HG02973 (cell line): Measurements from ENCODE around the gene MAFG.
"Not testable (repeated sequence)": the region's sequence is repeated elsewhere in the genome, so short reads cannot be mapped to it uniquely, and the experiment has no call there.

Experiments
- ATAC-seq: cut with Tn5 transposase; IDR thresholded peaks from one replicate; pipeline ENCODE4 v1.9.1; 2021; ENCODE audit warnings: moderate library complexity; ENCODE audit not compliant: unreplicated experiment

The MAFG gene

GRCh38 chr17:81958633-81959342 lies 31.3 kb upstream of the MAFG start:
- ATAC-seq, result no peak

- ATAC-seq, result no peak
Observed at GRCh38 chr17:81957691-81958432, 30.3 kb upstream of the MAFG start.

DNA sequence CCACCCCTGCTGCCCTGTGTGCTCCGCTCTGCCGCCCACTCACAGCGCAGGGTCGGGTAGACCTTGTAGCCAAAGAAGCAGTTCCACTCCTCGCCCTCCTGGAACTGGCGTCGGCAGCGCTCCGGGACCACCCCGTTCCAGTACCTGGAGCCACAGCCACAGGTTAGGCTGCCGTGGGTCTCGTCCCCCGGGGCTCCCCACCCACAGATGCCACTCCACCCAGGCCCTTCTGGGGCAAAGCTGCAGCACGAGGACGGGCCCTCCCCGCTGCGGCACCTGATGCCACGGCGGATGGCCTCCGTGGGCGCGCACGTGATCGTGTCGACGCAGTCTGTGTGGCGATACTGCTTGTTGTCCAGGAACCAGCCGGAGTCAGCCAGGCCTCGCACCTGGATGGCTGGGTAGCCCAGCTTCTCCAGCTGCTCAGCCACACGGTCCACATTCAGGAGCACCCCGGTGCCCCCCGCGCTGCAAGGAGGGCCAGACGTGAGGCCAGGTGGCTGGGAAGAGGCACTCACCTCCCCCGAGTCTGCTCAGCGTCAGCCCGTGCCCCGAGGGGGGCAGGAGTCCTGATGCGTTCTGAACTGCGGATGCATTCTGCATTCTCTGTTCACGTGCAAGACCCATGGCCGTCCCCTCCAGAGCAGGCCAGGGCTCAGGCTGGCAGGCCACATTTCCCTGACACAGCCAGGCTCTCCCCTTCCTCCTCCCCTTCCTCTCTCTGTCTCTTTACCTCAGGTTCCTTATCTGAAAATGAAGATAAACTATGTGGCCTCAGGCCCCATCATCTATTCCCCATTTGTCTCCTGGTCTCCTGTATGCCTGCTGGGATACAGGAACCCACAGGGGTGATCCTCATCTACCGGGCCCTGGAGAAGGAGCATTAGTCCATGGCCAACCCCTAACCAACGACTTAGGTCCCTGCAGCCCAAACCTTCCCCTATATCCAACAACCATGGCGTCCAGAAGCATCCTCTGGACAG lies 29.4 kb upstream of the MAFG start:
- ATAC-seq, result no peak

- ATAC-seq, result no peak
Observed at GRCh38 chr17:81955756-81956544, 28.4 kb upstream of the MAFG start.

DNA sequence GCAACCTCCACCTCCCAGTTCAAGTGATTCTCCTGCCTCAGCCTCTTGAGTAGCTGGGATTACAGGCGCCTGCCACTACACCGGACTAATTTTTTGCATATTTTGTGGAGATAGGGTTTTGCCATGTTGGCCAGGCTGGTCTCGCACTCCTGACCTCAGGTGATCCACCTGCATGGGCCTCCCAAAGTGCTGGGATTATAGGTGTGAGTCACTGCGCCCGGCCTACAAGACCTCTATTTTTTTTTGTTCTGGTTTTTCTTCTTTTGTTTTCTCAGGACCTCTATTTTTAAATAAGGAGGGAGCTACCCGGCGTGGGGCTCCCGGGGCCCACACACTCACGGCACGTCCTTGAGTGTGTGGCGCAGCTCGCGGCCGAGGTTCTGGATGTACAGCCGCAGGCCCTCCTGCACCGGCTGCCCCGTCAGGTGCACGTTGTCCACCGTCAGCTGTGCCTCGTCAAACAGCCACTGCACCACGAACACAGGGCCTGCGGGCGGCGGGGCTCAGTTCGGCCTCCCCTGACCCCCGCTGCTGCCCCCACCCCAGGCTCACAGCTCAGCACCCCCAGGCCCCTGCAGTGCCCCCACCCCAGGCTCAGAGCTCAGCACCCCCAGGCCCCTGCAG lies 27.6 kb upstream of the MAFG start:
- ATAC-seq, result no peak

- no peak for ATAC-seq
Observed at GRCh38 chr17:81954131-81955057, 26.9 kb upstream of the MAFG start.

GRCh38 chr17:81953443-81953842 lies 25.9 kb upstream of the MAFG start:
- ATAC-seq, result not testable (repeated sequence)

DNA sequence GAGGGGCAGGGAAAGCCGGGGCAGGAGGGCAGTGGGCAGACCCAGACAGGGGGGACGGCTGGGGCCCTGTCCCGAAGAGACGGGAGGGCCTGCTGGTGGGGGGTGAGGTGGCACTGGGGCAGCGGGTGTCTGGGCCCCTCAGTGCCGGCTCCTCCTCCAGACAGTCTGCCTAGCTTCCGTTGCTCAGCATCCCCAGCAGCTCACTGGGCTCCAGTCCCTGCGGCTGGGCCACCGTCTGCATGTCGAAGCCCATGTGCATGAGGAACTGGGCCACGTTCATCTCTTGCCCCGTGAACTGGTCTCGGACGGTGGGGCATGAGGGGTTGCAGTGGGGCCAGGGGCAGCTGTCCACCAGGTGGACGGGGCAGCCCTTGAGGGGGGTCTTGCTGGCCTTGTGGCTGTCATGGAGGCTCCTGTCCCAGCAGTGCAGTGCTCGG lies 25.3 kb upstream of the MAFG start:
- ATAC-seq, result no peak

GRCh38 chr17:81951785-81952684 lies 24.5 kb upstream of the MAFG start:
- no peak for ATAC-seq

- no peak for ATAC-seq
Observed at GRCh38 chr17:81950501-81950900, 23.0 kb upstream of the MAFG start.

DNA sequence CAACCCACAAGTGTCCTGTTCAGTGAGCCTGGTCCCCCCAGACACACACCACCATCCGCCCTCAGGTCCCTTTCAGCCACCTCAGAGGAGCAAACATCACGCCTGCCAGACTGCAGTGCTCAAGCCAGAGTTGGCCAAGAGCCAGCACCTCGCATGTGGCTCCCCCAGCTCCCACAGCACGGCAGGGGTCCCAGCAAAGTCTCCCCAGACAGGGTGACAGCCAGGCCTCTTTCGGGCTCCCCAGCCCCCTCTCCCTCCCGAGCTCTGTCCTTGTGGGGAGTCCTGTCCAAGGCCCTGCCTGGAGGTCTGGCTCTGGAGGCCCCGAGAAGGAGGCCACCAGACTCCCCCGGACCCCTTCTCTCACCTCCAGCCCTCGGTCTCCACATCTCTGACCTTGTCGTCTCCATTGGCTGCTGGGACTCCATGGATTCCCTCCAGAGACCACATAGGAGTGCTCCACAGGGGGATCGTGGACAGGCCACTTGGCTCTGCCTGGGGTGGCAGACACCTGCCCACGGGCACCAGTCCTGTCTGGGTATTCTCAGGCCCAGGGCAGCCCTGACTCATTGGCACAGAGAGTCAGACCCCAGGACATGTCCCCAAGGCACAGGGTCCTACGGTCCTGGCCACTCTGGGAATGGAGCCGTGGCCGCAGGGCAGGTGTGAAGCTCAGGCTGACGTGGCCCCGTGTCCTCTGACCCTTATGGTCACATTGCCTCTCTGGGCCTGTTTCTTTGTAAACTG lies 21.3 kb upstream of the MAFG start:
- no peak for ATAC-seq

- ATAC-seq, result no peak
Observed at GRCh38 chr17:81947189-81947588, 19.7 kb upstream of the MAFG start, which contains the start of gene MYADML2. Gene MYADML2, minus strand, starts transcription at chr17:81947233. Its CDS starts 5,492 bp downstream, at chr17:81941741.

- no peak for ATAC-seq
Observed at GRCh38 chr17:81944858-81945257, 17.3 kb upstream of the MAFG start.

- ATAC-seq, result no peak
Observed at GRCh38 chr17:81942167-81942553, 14.6 kb upstream of the MAFG start.

DNA sequence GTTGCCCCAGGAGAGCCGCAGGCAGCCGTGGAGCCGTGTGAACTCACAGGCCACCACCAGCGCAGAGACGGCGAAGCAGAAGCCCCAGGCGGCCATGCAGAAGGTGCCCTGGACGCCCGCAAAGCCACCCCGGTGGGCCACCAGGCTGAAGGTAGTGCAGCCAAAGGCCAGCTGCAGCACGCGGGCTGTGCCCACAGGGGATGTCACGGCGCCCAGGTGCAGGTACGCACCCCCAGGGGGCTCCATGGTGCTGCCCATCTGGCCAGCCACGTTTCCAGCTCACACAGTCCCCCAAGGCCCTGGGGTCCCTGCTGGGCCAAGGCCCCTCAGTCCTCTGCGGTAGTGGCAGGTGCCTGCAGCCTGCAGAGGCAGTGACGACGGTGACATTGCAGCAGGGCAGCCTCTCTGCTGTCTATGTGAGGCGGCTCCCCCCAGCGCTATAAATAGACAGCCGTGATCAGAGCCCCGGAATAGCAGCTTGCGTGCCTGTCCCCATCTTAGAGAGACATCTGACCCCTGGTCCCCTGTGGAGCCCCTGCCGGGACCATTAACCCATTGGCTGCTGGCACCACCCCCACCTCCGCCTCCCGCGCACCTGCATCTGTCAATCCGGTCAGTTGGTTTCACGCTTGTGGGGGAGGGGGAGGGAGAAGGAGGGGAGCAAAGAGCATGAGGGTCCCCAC lies 14.1 kb upstream of the MAFG start:
- no peak for ATAC-seq
